ENCODE data around the gene CLEC4A.
"Not testable (repeated sequence)": the region's sequence is repeated elsewhere in the genome, so short reads cannot be mapped to it uniquely, and the experiment has no call there.

CLEC4A gene

GRCh38 chr12:8134398-8134930, 11.0 kb downstream of the CLEC4A start:
- not testable (repeated sequence) for DNase-seq (ENCODE audit: low read depth)

- not testable (repeated sequence) for DNase-seq (ENCODE audit: low read depth)
Observed at GRCh38 chr12:8141647-8142046, 18.2 kb downstream of the CLEC4A start.

- DNase-seq (ENCODE audit: low read depth), result no peak
Observed at GRCh38 chr12:8143261-8143660, 19.8 kb downstream of the CLEC4A start.

- DNase-seq (ENCODE audit: low read depth), result no peak
Observed at GRCh38 chr12:8145754-8146441, 22.5 kb downstream of the CLEC4A start.

DNA sequence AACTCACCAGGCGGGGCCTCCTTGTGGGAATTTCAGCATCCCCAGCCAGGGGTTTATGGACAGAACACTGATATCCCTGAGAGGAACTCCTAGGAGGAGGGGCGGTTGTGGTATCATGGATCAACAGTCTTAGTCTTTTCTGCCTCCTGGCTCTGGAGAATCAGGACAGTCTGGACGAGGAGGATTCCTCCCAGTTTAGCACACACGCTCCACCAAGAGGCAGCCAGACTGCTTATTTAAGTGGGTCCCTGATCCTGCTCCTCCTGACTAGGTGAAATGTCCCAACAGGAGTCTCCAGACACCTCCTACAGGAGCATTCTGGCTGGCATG, 23.0 kb downstream of the CLEC4A start:
- no peak for DNase-seq (ENCODE audit: low read depth)

DNA sequence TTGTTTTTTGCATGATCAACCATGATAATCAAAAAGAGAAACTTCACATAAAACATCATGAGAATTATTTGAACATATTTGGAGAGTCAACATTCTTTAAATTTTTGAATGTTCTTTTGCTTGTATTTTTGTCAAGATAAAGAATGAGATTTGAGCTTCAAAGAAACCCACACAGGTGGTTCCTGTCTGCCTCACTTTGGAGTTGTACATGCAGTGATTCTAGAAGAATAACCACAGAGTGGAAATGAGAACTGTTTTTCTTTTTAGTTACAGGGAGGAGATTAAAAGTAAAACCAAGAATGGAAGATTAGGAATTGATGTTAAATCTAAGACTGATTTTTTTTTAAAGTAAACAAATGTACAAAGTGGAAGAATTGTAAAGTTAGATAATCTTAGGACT, 31.1 kb downstream of the CLEC4A start:
- DNase-seq (ENCODE audit: low read depth), result no peak

- DNase-seq (ENCODE audit: low read depth), result no peak
Observed at GRCh38 chr12:8156416-8156815, 33.0 kb downstream of the CLEC4A start.

GRCh38 chr12:8156845-8157244, 33.4 kb downstream of the CLEC4A start, which contains the start of gene ZNF705A:
Gene ZNF705A (plus strand): TSS chr12:8157015. CDS start chr12:8172626, 15,611 bp downstream.
- no peak for DNase-seq (ENCODE audit: low read depth)

GRCh38 chr12:8157484-8158198, 34.2 kb downstream of the CLEC4A start:
- no peak for DNase-seq (ENCODE audit: low read depth)

GRCh38 chr12:8172911-8173310, 49.5 kb downstream of the CLEC4A start:
- not testable (repeated sequence) for DNase-seq (ENCODE audit: low read depth)

GRCh38 chr12:8179989-8180585, 56.7 kb downstream of the CLEC4A start:
- DNase-seq (ENCODE audit: low read depth), result peak; percentile 67

DNA sequence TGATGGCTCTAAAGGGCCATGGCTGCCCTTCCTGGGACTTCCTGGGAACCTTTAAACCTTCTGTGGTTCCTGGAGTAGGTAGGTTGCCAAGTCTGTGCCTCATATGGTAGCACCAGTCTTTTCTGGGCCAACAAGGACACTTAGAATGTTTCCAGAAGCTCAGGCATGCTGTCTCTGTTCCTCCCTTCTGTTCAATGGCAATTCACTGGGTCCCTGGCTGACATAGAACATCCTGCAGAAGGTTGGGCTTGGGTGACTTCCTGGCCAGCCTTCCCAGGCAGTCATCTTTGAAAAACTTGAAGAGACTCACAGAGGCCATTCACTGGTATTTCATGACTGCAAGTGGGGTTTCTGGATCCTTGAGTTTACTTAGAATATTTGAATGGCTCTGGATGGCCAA, 57.9 kb downstream of the CLEC4A start:
- not testable (repeated sequence) for DNase-seq (ENCODE audit: low read depth)

- DNase-seq (ENCODE audit: low read depth), result not testable (repeated sequence)
Observed at GRCh38 chr12:8182923-8183322, 59.5 kb downstream of the CLEC4A start.

DNA sequence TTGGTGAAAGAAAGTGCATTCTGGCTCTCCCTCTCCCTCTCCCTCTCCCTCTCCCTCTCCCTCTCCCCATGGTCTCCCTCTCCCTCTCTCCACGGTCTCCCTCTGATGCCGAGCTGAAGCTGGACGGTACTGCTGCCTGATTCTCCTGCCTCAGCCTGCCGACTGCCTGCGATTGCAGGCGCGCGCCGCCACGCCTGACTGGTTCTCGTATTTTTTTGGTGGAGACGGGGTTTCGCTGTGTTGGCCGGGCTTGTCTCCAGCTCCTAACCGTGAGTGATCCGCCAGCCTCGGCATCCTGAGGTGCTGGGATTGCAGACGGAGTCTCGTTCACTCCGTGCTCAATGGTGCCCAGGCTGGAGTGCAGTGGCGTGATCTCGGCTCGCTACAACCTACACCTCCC, 59.9 kb downstream of the CLEC4A start:
- not testable (repeated sequence) for DNase-seq (ENCODE audit: low read depth)

- DNase-seq (ENCODE audit: low read depth), result not testable (repeated sequence)
Observed at GRCh38 chr12:8184206-8184605, 60.8 kb downstream of the CLEC4A start.

DNA sequence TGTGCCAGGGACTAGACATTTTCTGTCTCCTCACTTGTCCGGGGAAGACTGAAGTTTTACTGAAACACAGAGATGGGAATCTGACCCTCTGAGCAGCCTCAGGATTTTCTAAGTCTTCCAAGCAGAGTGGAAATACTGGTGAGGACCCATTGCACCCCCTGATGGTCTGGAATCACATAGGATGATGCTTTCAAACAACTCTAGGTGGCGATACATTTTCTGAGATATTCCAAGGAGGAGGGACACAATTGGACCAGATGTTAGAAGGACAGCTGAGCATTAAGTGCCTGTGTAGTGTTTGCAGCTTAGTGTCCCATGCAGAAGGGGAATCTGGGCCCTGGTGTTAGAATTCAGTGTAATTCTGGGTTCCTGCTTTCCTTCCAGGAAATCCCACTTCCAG, 64.7 kb downstream of the CLEC4A start:
- not testable (repeated sequence) for DNase-seq (ENCODE audit: low read depth)

All from activated gamma-delta T cell treated with anti-CD3 and anti-CD28 coated beads, Interleukin-2, amount 50 U/mL, for 16 hours (primary cell).